ENCODE data around the gene SH3BGR. TPM values are rescaled to one million over a fixed set of nuclear protein-coding genes. Genes with fewer than 3 reads are reported as not detected.
A peak's percentile ranks its signal among the peaks of the same experiment; 100 is the strongest.

Gene SH3BGR
- total RNA-seq, 2 experiments from 2014 or later, result 3.2 to 4.0 TPM

GRCh38 chr21:39502631-39503030 lies 50.9 kb downstream of the SH3BGR start:
- H3K4me3 Mint-ChIP-seq, result no peak overlapping the region
- H3K4me1 Mint-ChIP-seq (ENCODE audit: low read depth), result no peaks in the 10 kb centered on the region
- H3K27me3 Mint-ChIP-seq (ENCODE audit: low read depth), result no peaks in the 10 kb centered on the region
- no peaks in the 10 kb centered on the region for H3K36me3 Mint-ChIP-seq (ENCODE audit: low read depth)
- no peak overlapping the region for H3K27ac Mint-ChIP-seq
- CTCF ChIA-PET, result interaction anchor here (1.3 kb wide), 1 partner anchor 16 kb away, joined by 3 read pairs; no protein-coding TSS in a partner anchor
- no peaks in the 10 kb centered on the region for H3K9me3 Mint-ChIP-seq
- intact Hi-C loops (cut with micrococcal nuclease), result no loop called here
- no peak for DNase-seq

- no peak for DNase-seq
- intact Hi-C loops (cut with micrococcal nuclease), result no loop called here
- H3K4me1 Mint-ChIP-seq (ENCODE audit: low read depth), result no peaks in the 10 kb centered on the region
- H3K27ac Mint-ChIP-seq, result no peak overlapping the region
- no peaks in the 10 kb centered on the region for H3K27me3 Mint-ChIP-seq (ENCODE audit: low read depth)
- H3K4me3 Mint-ChIP-seq, result no peak overlapping the region
- H3K9me3 Mint-ChIP-seq, result no peaks in the 10 kb centered on the region
- no peaks in the 10 kb centered on the region for H3K36me3 Mint-ChIP-seq (ENCODE audit: low read depth)
- CTCF ChIA-PET, result interaction anchor here (1.3 kb wide), 1 partner anchor 15 kb away, joined by 3 read pairs; no protein-coding TSS in a partner anchor
Observed at GRCh38 chr21:39503123-39503762, 51.5 kb downstream of the SH3BGR start.

- CTCF ChIA-PET, result interaction anchor here (1.4 kb wide), 1 partner anchor 14 kb away, joined by 5 read pairs; no protein-coding TSS in a partner anchor
- Mint-ChIP-seq H3K9me3 (no peaks in the 10 kb centered on the region), H3K27me3 (ENCODE audit: low read depth) (no peaks in the 10 kb centered on the region), H3K4me3 (no peak overlapping the region), H3K27ac (no peak overlapping the region), H3K36me3 (ENCODE audit: low read depth) (no peaks in the 10 kb centered on the region), H3K4me1 (ENCODE audit: low read depth) (no peaks in the 10 kb centered on the region)
- intact Hi-C loops (cut with micrococcal nuclease), result no loop called here
- DNase-seq, result no peak
Observed at GRCh38 chr21:39504230-39504629, 52.5 kb downstream of the SH3BGR start.

DNA sequence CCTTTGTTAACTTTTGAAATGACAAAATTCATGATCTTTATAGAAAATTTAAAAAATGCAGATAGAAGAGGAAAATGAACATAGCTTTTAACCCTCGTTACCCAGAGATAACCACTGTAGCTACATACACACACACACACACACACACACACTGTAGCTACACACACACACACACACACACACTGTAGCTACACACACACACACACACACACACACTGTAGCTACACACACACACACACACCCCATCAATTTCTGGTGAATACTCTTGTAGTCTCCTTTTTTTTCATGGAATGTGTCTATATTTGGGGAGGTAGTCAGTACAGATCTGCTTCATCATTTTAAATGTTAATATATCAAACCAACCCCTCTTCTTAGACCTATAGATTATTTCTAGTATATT lies 58.5 kb downstream of the SH3BGR start:
- DNase-seq, result no peak
- H3K4me3 Mint-ChIP-seq, result no peak overlapping the region
- CTCF ChIA-PET, result interaction anchor here (0.7 to 1.3 kb wide), 2 partner anchors 212 to 987 kb away, joined by 3 to 4 read pairs; no protein-coding TSS in a partner anchor
- H3K9me3 Mint-ChIP-seq, result no peaks in the 10 kb centered on the region
- no peak overlapping the region for H3K27ac Mint-ChIP-seq
- H3K27me3 Mint-ChIP-seq (ENCODE audit: low read depth), result no peaks in the 10 kb centered on the region
- H3K36me3 Mint-ChIP-seq (ENCODE audit: low read depth), result no peaks in the 10 kb centered on the region
- H3K4me1 Mint-ChIP-seq (ENCODE audit: low read depth), result no peaks in the 10 kb centered on the region
- intact Hi-C loops (cut with micrococcal nuclease), result loop anchor here (10.0 kb wide), 1 partner anchor 615 kb away; no protein-coding TSS in a partner anchor

GRCh38 chr21:39511102-39511501 lies 59.3 kb downstream of the SH3BGR start:
- no peaks in the 10 kb centered on the region for H3K9me3 Mint-ChIP-seq
- CTCF ChIA-PET, result interaction anchor here (0.7 to 1.3 kb wide), 2 partner anchors 212 to 987 kb away, joined by 3 to 4 read pairs; no protein-coding TSS in a partner anchor
- intact Hi-C loops (cut with micrococcal nuclease), result loop anchor here (10.0 kb wide), 1 partner anchor 614 kb away; no protein-coding TSS in a partner anchor
- no peaks in the 10 kb centered on the region for H3K27me3 Mint-ChIP-seq (ENCODE audit: low read depth)
- H3K36me3 Mint-ChIP-seq (ENCODE audit: low read depth), result no peaks in the 10 kb centered on the region
- no peak for DNase-seq
- no peak overlapping the region for H3K27ac Mint-ChIP-seq
- H3K4me3 Mint-ChIP-seq, result no peak overlapping the region
- H3K4me1 Mint-ChIP-seq (ENCODE audit: low read depth), result no peaks in the 10 kb centered on the region

DNA sequence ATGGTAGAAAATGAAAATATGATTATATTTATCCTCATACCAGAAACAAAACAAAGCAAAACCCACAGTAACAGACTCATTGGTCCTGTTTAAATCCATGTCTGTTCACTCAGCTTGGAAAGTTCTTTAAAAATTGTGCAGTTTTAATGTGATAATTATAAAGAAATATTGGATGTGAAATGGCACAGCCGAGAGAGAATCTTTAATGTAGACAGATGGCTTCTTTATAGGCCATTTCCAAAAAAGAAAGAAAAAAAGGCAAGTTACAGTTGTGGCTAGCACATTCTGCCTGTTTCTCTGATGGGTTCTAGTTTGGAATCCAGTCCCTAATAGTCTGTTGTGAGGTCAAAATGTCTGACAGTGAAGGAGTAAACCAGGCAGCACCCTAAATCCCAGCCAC lies 62.0 kb downstream of the SH3BGR start:
- no peak overlapping the region for H3K27ac Mint-ChIP-seq
- H3K27me3 Mint-ChIP-seq (ENCODE audit: low read depth), result no peaks in the 10 kb centered on the region
- CTCF ChIA-PET, result interaction anchor here (0.7 kb wide), 1 partner anchor 20 kb away, joined by 3 read pairs; no protein-coding TSS in a partner anchor
- no peak overlapping the region for H3K4me3 Mint-ChIP-seq
- H3K36me3 Mint-ChIP-seq (ENCODE audit: low read depth), result no peaks in the 10 kb centered on the region
- no peak for DNase-seq
- intact Hi-C loops (cut with micrococcal nuclease), result loop anchor here (10.0 kb wide), 1 partner anchor 611 kb away; no protein-coding TSS in a partner anchor
- H3K9me3 Mint-ChIP-seq, result no peaks in the 10 kb centered on the region
- no peaks in the 10 kb centered on the region for H3K4me1 Mint-ChIP-seq (ENCODE audit: low read depth)

- no peaks in the 10 kb centered on the region for H3K27me3 Mint-ChIP-seq (ENCODE audit: low read depth)
- no peaks in the 10 kb centered on the region for H3K36me3 Mint-ChIP-seq (ENCODE audit: low read depth)
- no peaks in the 10 kb centered on the region for H3K9me3 Mint-ChIP-seq
- H3K4me1 Mint-ChIP-seq (ENCODE audit: low read depth), result no peaks in the 10 kb centered on the region
- no peak overlapping the region for H3K27ac Mint-ChIP-seq
- no peak for DNase-seq
- CTCF ChIA-PET, result interaction anchor here (1.8 to 2.8 kb wide), 2 partner anchors 200 to 201 kb away, joined by 6 to 28 read pairs; no protein-coding TSS in a partner anchor
- no peak overlapping the region for H3K4me3 Mint-ChIP-seq
- intact Hi-C loops (cut with micrococcal nuclease), result loop anchor here (10.0 kb wide), 1 partner anchor 609 kb away; no protein-coding TSS in a partner anchor
Observed at GRCh38 chr21:39515684-39516472, 64.1 kb downstream of the SH3BGR start.

DNA sequence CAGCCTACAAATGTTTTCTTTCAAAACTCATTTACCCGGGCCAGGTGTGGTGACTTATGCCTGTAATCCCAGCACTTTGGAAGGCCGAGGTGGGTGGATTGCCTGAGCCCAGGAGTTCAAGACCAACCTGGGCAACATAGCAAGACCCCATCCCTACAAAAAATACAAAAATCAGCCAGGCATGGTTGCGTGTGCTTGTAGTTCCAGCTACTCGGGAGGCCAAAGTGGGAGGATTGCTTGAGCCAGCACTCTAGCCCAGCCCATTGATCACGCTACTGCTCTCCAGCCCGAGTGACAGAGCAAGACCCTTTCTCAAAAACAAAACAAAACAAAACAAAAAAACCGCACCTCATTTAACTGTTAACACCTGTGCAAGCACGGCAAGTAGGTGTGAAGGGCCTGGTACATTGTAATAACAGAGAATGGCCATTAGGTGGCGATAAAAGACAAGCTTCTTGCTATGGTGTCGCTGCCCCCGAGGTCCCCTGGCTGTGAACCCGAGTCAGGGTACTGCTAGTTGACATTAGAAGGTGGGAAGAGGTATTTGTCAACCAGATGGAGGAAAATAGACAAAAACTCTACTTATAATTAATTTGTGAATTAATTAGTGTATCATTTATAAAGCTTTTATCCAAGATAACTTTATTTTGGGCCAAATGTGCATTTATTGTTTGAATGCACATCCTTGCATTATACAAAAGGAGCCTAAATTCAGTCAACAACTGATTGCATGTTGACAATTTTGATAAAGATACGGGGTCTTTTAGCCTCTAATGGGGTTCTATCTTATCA lies 66.5 kb downstream of the SH3BGR start:
- intact Hi-C loops (cut with micrococcal nuclease), result loop anchor here (1.0 to 10.0 kb wide), 2 partner anchors 197 to 607 kb away; no protein-coding TSS in a partner anchor
- Mint-ChIP-seq H3K27me3 (ENCODE audit: low read depth) (no peaks in the 10 kb centered on the region), H3K4me1 (ENCODE audit: low read depth) (no peaks in the 10 kb centered on the region), H3K9me3 (no peaks in the 10 kb centered on the region), H3K36me3 (ENCODE audit: low read depth) (no peaks in the 10 kb centered on the region), H3K27ac (no peak overlapping the region), H3K4me3 (no peak overlapping the region)
- CTCF ChIA-PET, result interaction anchor here (0.6 to 2.8 kb wide), 14 partner anchors 10 to 1436 kb away, joined by 3 to 28 read pairs (median 4); no protein-coding TSS in a partner anchor
- peak; percentile 42 for DNase-seq

DNA sequence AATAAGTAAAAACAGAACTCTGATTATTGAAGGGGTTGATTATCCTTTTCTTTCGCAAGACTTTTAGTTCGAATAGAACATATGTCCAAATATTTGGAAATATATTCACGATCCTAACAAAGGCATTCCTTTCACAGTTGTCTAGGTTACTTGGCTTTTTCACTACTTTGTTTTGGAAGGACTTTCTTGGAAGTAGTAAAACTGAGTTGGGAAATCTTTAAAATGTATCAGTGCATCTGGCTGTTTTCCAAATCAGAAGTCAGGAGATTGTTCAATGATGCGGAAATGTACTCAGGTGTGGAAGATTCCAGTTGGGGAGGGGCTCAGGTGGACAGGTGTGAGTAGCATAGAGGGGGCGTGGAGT lies 67.1 kb downstream of the SH3BGR start:
- Mint-ChIP-seq H3K4me3 (no peak overlapping the region), H3K9me3 (no peaks in the 10 kb centered on the region), H3K4me1 (ENCODE audit: low read depth) (no peaks in the 10 kb centered on the region), H3K36me3 (ENCODE audit: low read depth) (no peaks in the 10 kb centered on the region), H3K27me3 (ENCODE audit: low read depth) (no peaks in the 10 kb centered on the region), H3K27ac (no peak overlapping the region)
- DNase-seq, result no peak
- intact Hi-C loops (cut with micrococcal nuclease), result loop anchor here (1.0 to 10.0 kb wide), 2 partner anchors 196 to 606 kb away; no protein-coding TSS in a partner anchor
- CTCF ChIA-PET, result interaction anchor here (0.6 to 2.8 kb wide), 12 partner anchors 10 to 1435 kb away, joined by 3 to 28 read pairs (median 4); no protein-coding TSS in a partner anchor

DNA sequence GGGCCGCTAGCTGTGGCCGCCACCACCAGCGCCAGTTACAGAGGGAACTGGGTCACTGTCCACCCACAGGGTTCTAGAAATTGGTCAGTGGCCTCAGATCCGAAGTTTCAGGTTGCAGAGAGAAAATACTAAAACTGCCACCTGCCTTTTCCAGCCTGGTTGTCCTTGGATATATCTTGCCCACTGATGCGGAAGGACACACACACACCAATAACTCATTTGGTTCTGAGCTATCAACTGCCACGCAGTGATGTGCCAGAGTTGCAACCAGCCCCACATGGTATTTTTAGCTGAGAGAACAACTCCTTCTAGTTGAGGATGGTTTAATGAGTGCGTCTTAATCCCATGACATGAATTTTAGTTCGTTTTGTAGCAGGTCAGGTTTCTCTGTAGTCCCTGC lies 68.1 kb downstream of the SH3BGR start:
- Mint-ChIP-seq H3K27ac (no peak overlapping the region), H3K9me3 (no peaks in the 10 kb centered on the region)
- intact Hi-C loops (cut with micrococcal nuclease), result loop anchor here (10.0 kb wide), 1 partner anchor 605 kb away; no protein-coding TSS in a partner anchor

DNA sequence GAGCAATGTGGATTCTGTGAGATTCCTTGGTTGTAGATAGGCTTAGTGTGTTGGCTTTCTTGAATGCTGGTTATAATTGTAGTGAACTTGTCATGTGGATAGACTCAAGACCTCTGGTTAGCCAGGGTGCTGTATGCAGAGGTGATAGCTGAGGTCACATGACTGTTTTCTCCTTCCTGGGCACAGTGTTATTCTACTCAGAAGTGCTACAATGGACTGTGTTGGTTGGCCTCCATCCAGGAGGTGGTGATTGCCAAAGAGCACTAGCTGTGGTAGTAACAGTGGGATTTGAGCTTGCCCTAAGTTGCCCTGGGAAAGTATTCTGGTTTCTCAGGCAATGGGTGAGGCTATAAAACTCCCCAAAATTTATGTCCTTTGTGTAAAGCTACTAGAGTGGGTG lies 71.6 kb downstream of the SH3BGR start:
- Mint-ChIP-seq H3K9me3 (no peaks in the 10 kb centered on the region), H3K36me3 (ENCODE audit: low read depth) (no peaks in the 10 kb centered on the region), H3K4me3 (no peak overlapping the region), H3K27me3 (ENCODE audit: low read depth) (no peaks in the 10 kb centered on the region), H3K4me1 (ENCODE audit: low read depth) (no peaks in the 10 kb centered on the region), H3K27ac (no peak overlapping the region)
- no peak for DNase-seq
- CTCF ChIA-PET, result interaction anchor here (1.7 kb wide), 1 partner anchor 191 kb away, joined by 3 read pairs; no protein-coding TSS in a partner anchor
- intact Hi-C loops (cut with micrococcal nuclease), result no loop called here

More for the DNA sequence above, 68.1 kb downstream of the SH3BGR start:
- CTCF ChIA-PET, result interaction anchor here (1.4 kb wide), 1 partner anchor 198 kb away, joined by 6 read pairs; no protein-coding TSS in a partner anchor
- H3K4me3 Mint-ChIP-seq, result no peak overlapping the region
- H3K4me1 Mint-ChIP-seq (ENCODE audit: low read depth), result no peaks in the 10 kb centered on the region
- H3K36me3 Mint-ChIP-seq (ENCODE audit: low read depth), result no peaks in the 10 kb centered on the region
- DNase-seq, result no peak
- no peaks in the 10 kb centered on the region for H3K27me3 Mint-ChIP-seq (ENCODE audit: low read depth)
